Keratinocyte (primary cell): ENCODE results near the gene RNU7-1.

Experiments used
- EZH2 ChIP-seq: IDR thresholded peaks from one replicate; pipeline ENCODE4 v1.6.1; 2012; ENCODE audit warnings: inconsistent platforms, mild to moderate bottlenecking, low read length, moderate library complexity
- TF ChIP-seq, protein P1 (sequence below), 3 experiments: IDR thresholded peaks in 1 of 3; conservative IDR thresholded peaks in 1 of 3; optimal IDR thresholded peaks in 1 of 3; 2 replicates in 2 of 3; 3 replicates in 1 of 3; pipeline versions ENCODE3 to v1.5.1; 2011; ENCODE audit warnings: low read length in 3 of 3, mild to moderate bottlenecking in 3 of 3, moderate library complexity in 2 of 3, control low read depth in 1 of 3, inconsistent platforms in 1 of 3; ENCODE audit not compliant: insufficient read depth in 2 of 3; ENCODE audit errors: extremely low read depth in 1 of 3

DNA sequence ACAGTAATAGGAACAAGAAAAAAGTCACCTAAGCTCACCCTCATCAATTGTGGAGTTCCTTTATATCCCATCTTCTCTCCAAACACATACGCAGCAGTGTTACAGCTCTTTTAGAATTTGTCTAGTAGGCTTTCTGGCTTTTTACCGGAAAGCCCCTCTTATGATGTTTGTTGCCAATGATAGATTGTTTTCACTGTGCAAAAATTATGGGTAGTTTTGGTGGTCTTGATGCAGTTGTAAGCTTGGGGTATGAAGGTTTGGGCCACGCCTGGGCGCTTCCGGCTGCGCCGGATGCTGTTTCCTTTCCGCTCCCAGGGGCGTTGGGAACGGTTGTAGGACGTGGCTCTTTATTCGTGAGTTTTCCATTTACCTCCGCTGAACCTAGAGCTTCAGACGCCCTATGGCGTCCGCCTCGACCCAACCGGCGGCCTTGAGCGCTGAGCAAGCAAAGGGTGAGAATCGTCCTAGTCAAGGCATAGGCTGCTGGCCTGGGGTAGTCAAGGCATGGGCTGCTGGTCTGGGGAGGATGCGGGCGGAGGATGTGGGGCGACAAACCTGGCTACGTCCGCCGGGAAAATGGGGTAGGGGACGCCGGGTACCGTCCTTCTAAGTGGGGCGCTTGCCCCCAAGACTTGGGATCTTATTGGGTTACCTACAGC lies at the start of gene RNU7-1, which contains the start of gene C12orf57:
- TF ChIP-seq, protein P1, sequence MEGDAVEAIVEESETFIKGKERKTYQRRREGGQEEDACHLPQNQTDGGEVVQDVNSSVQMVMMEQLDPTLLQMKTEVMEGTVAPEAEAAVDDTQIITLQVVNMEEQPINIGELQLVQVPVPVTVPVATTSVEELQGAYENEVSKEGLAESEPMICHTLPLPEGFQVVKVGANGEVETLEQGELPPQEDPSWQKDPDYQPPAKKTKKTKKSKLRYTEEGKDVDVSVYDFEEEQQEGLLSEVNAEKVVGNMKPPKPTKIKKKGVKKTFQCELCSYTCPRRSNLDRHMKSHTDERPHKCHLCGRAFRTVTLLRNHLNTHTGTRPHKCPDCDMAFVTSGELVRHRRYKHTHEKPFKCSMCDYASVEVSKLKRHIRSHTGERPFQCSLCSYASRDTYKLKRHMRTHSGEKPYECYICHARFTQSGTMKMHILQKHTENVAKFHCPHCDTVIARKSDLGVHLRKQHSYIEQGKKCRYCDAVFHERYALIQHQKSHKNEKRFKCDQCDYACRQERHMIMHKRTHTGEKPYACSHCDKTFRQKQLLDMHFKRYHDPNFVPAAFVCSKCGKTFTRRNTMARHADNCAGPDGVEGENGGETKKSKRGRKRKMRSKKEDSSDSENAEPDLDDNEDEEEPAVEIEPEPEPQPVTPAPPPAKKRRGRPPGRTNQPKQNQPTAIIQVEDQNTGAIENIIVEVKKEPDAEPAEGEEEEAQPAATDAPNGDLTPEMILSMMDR (optimal IDR thresholded peaks at IDR 0.05 in 1 of 3, IDR thresholded peaks at IDR 0.05 in 1 of 3, conservative IDR thresholded peaks at IDR 0.05 in 1 of 3; ENCODE audit: extremely low read depth in 1 of 3, insufficient read depth in 2 of 3, low read length in 3 of 3): no peak
- no peak for TF ChIP-seq EZH2
